Nucleus accumbens (tissue), 56 donors: Measurements from ENCODE around the gene SNX12.
A peak's percentile ranks its signal among the peaks of the same experiment; 100 is the strongest.

Experiments used
- DNase-seq, 56 donors: peaks; one replicate each; lab custom pipeline; 2025; lab: John Stamatoyannopoulos, UW

The SNX12 gene

GRCh38 chrX:71068044-71068918 lies at the start of gene SNX12:
TSS of gene SNX12 (minus strand) at chrX:71068334. CDS start at chrX:71068306, 28 bp downstream.
- DNase-seq, result peak; percentile 45 to 95 (median 86)

GRCh38 chrX:71117358-71117757 lies 49.2 kb upstream of the SNX12 start:
- no peak for DNase-seq

GRCh38 chrX:71111921-71112431 lies 43.8 kb upstream of the SNX12 start:
- DNase-seq, result no peak

- DNase-seq, result no peak
Measured at GRCh38 chrX:71111141-71111843, 43.2 kb upstream of the SNX12 start, which contains the start of gene IL2RG. TSS of gene IL2RG (minus strand) at chrX:71111577. CDS start at chrX:71111539, 38 bp downstream.

- no peak for DNase-seq
Measured at GRCh38 chrX:71109051-71109450, 40.9 kb upstream of the SNX12 start.

- DNase-seq, result no peak
Measured at GRCh38 chrX:71107762-71108360, 39.7 kb upstream of the SNX12 start.

GRCh38 chrX:71107245-71107644 lies 39.1 kb upstream of the SNX12 start:
- DNase-seq, result no peak

- no peak for DNase-seq
Measured at GRCh38 chrX:71106427-71106826, 38.3 kb upstream of the SNX12 start, which contains the start of gene CXorf65. TSS of gene CXorf65 (minus strand) at chrX:71106740. CDS start at chrX:71106556, 184 bp downstream.

- DNase-seq, result no peak
Measured at GRCh38 chrX:71105628-71106027, 37.5 kb upstream of the SNX12 start.

- peak in 4 of 56 donors; percentile 0 to 3 (median 0) for DNase-seq
Measured at GRCh38 chrX:71103110-71103983, 35.2 kb upstream of the SNX12 start.

- no peak for DNase-seq
Measured at GRCh38 chrX:71102292-71102691, 34.2 kb upstream of the SNX12 start.

GRCh38 chrX:71100581-71101505 lies 32.7 kb upstream of the SNX12 start:
- DNase-seq, result no peak

- no peak for DNase-seq
Measured at GRCh38 chrX:71099736-71100135, 31.6 kb upstream of the SNX12 start.

GRCh38 chrX:71098951-71099506 lies 30.9 kb upstream of the SNX12 start:
- DNase-seq, result no peak

GRCh38 chrX:71098302-71098701 lies 30.2 kb upstream of the SNX12 start:
- DNase-seq, result peak in 43 of 56 donors; percentile 0 to 72 (median 12)

- DNase-seq, result peak in 1 of 56 donors; percentile 21
Measured at GRCh38 chrX:71096760-71097032, 28.6 kb upstream of the SNX12 start.

- DNase-seq, result peak in 9 of 56 donors; percentile 9 to 51 (median 21)
Measured at GRCh38 chrX:71095981-71096759, 28.0 kb upstream of the SNX12 start.

GRCh38 chrX:71095555-71095980 lies 27.4 kb upstream of the SNX12 start, which contains the start of gene FOXO4:
TSS of gene FOXO4 (plus strand) at chrX:71095851. CDS start at chrX:71096529, 678 bp downstream.
- DNase-seq, result peak; percentile 38 to 95 (median 83)
